IMR-90 (cell line): ENCODE data around the gene OR2AG2. TPM values are rescaled to one million over a fixed set of nuclear protein-coding genes. Genes with fewer than 3 reads are reported as not detected.

ENCODE experiments used
- ATAC-seq: fragments of 200-7000 bp; cut with Tn5 transposase; 2 replicates; pipeline ENCODE4 v1.9.1; 2020; ENCODE audit warnings: low read depth, mild to moderate bottlenecking, moderate library complexity
- BruUV-seq: library from RNA; stranded (reverse); fragments of 400-500 nt; replicated peaks from 2 replicates; lab custom pipeline; 2021; lab: Mats Ljungman, UMichigan
- CTCF ChIA-PET: fragments of 300-600 bp; formaldehyde crosslinking; extraction: SDS; loops from one replicate; lab custom pipeline; 2021; ENCODE audit warnings: antibody characterized with exemption; lab: Yijun Ruan, JAX
- POLR2A ChIA-PET: fragments of 300-600 bp; sonication (Branson Sonifier 250); formaldehyde crosslinking; loops from one replicate; lab custom pipeline; 2022; ENCODE audit warnings: antibody characterized with exemption; ENCODE audit not compliant: unreplicated experiment; lab: Charles Lee
- DNase-seq: peaks from one replicate; pipeline ENCODE4 v3.0.0; 2013
- H2AFZ ChIP-seq: replicated peaks from 2 replicates; pipeline ENCODE3; 2013; ENCODE audit warnings: low read length, mild to moderate bottlenecking; ENCODE audit not compliant: poor library complexity
- H2AK5ac ChIP-seq: 2 replicates; pipeline ENCODE4 v1.6.1; 2013; ENCODE audit warnings: low read depth, low read length, inconsistent platforms
- H2AK9ac ChIP-seq: replicated peaks from 2 replicates; pipeline ENCODE3; 2013; ENCODE audit warnings: mild to moderate bottlenecking, low read depth, low read length, moderate library complexity; ENCODE audit not compliant: poor library complexity
- H2BK120ac ChIP-seq: 2 replicates; pipeline ENCODE4 v1.6.1; 2013; ENCODE audit warnings: low read depth, low read length, inconsistent platforms
- H2BK15ac ChIP-seq: 3 replicates; pipeline ENCODE4 v1.6.1; 2013; ENCODE audit warnings: low read depth, low read length, inconsistent platforms
- H2BK20ac ChIP-seq: 2 replicates; pipeline ENCODE4 v1.6.1; 2013; ENCODE audit warnings: low read depth, mild to moderate bottlenecking, inconsistent platforms, low read length, moderate library complexity
- H2BK5ac ChIP-seq: 2 replicates; pipeline ENCODE4 v1.6.1; 2013; ENCODE audit warnings: mild to moderate bottlenecking, low read depth, low read length, inconsistent platforms; ENCODE audit not compliant: poor library complexity, severe bottlenecking
- H3K14ac ChIP-seq: replicated peaks from 2 replicates; pipeline ENCODE4 v1.6.1; 2013; ENCODE audit warnings: low read depth, low read length, inconsistent platforms
- H3K18ac ChIP-seq: 2 replicates; pipeline ENCODE4 v1.6.1; 2013; ENCODE audit warnings: low read depth, low read length, control low read depth
- H3K23ac ChIP-seq: 2 replicates; pipeline ENCODE4 v1.6.1; 2013; ENCODE audit warnings: low read depth, low read length, inconsistent platforms
- H3K27ac ChIP-seq: 2 replicates; pipeline ENCODE4 v1.5.1; 2013; ENCODE audit warnings: mild to moderate bottlenecking, control low read depth, low read length; ENCODE audit not compliant: insufficient read depth
- H3K27me3 ChIP-seq: 2 replicates; pipeline ENCODE4 v1.6.1; 2013; ENCODE audit warnings: low read length; ENCODE audit not compliant: control insufficient read depth, insufficient read depth
- H3K36me3 ChIP-seq: 2 replicates; pipeline ENCODE4 v1.6.1; 2013; ENCODE audit warnings: low read length, mixed read lengths; ENCODE audit not compliant: control insufficient read depth, insufficient read depth
- H3K4ac ChIP-seq: 2 replicates; pipeline ENCODE4 v1.6.1; 2013; ENCODE audit warnings: low read depth, low read length, inconsistent platforms
- H3K4me1 ChIP-seq: 2 replicates; pipeline ENCODE4 v1.6.1; 2013; ENCODE audit warnings: low read length, mixed read lengths; ENCODE audit not compliant: control insufficient read depth, insufficient read depth
- H3K4me2 ChIP-seq: 2 replicates; pipeline ENCODE4 v1.6.1; 2013; ENCODE audit warnings: low read depth, mild to moderate bottlenecking, control low read depth, low read length, moderate library complexity
- H3K4me3 ChIP-seq: 2 replicates; pipeline ENCODE4 v1.5.1; 2013; ENCODE audit warnings: low read depth, mild to moderate bottlenecking, control low read depth, low read length, moderate library complexity; ENCODE audit not compliant: insufficient read depth
- H3K56ac ChIP-seq: 2 replicates; pipeline ENCODE4 v1.6.1; 2013; ENCODE audit warnings: low read length, inconsistent platforms; ENCODE audit not compliant: insufficient read depth; ENCODE audit errors: extremely low read depth
- H3K79me1 ChIP-seq, 2 experiments: 2 replicates each; pipeline ENCODE4 v1.6.1; 2013; ENCODE audit warnings: low read length in 2 of 2, inconsistent platforms in 1 of 2, low read depth in 1 of 2
- H3K9ac ChIP-seq: 2 replicates; pipeline ENCODE4 v1.6.1; 2013; ENCODE audit warnings: low read depth, low read length, control low read depth
- H3K9me1 ChIP-seq: 2 replicates; pipeline ENCODE4 v1.6.1; 2013; ENCODE audit warnings: low read length, inconsistent platforms; ENCODE audit not compliant: insufficient read depth
- H3K9me3 ChIP-seq: 2 replicates; pipeline ENCODE4 v1.6.1; 2013; ENCODE audit warnings: low read length; ENCODE audit not compliant: control insufficient read depth, insufficient read depth
- H4K20me1 ChIP-seq: 2 replicates; pipeline ENCODE4 v1.6.1; 2013; ENCODE audit warnings: low read length, inconsistent platforms; ENCODE audit not compliant: insufficient read depth
- H4K5ac ChIP-seq: 2 replicates; pipeline ENCODE4 v1.6.1; 2013; ENCODE audit warnings: mild to moderate bottlenecking, low read depth, low read length, control low read depth
- H4K8ac ChIP-seq, 2 experiments: 2 replicates each; pipeline ENCODE4 v1.6.1; 2013; ENCODE audit warnings: low read depth in 2 of 2, low read length in 2 of 2, control low read depth in 1 of 2, inconsistent platforms in 1 of 2
- H4K91ac ChIP-seq: 2 replicates; pipeline ENCODE4 v1.6.1; 2013; ENCODE audit warnings: low read depth, low read length, inconsistent platforms; ENCODE audit not compliant: insufficient read depth
- BHLHE40 ChIP-seq: fragments of 150-350 bp; IDR thresholded peaks from 2 replicates; pipeline ENCODE4 v1.6.1; 2016; ENCODE audit warnings: mild to moderate bottlenecking, low read depth, low read length
- CEBPB ChIP-seq: IDR thresholded peaks from 2 replicates; pipeline ENCODE4 v1.6.1; 2012; ENCODE audit warnings: low read depth, low read length, improper control_type of control experiment
- CHD1 ChIP-seq: IDR thresholded peaks from 2 replicates; pipeline ENCODE4 v1.6.1; 2012; ENCODE audit warnings: low read depth, low read length, improper control_type of control experiment
- FOS ChIP-seq: fragments of 150-350 bp; IDR thresholded peaks from 2 replicates; pipeline ENCODE4 v1.6.1; 2016; ENCODE audit warnings: low read depth, low read length
- MAFK ChIP-seq: IDR thresholded peaks from 2 replicates; pipeline ENCODE4 v1.6.1; 2012; ENCODE audit warnings: low read depth, low read length, improper control_type of control experiment
- MAZ ChIP-seq: IDR thresholded peaks from 2 replicates; pipeline ENCODE4 v1.6.1; 2012; ENCODE audit warnings: low read depth, mild to moderate bottlenecking, low read length, improper control_type of control experiment, moderate library complexity, borderline replicate concordance
- POLR2A ChIP-seq: IDR thresholded peaks from 2 replicates; pipeline ENCODE4 v1.6.1; 2012; ENCODE audit warnings: mild to moderate bottlenecking, low read depth, low read length
- RAD21 ChIP-seq: IDR thresholded peaks from 2 replicates; pipeline ENCODE4 v1.6.1; 2012; ENCODE audit warnings: low read length, improper control_type of control experiment
- RFX5 ChIP-seq: IDR thresholded peaks from 2 replicates; pipeline ENCODE4 v1.8.0; 2012; ENCODE audit warnings: low read depth, mild to moderate bottlenecking, low read length, moderate library complexity
- SMC3 ChIP-seq: fragments of 150-350 bp; IDR thresholded peaks from 2 replicates; pipeline ENCODE4 v1.6.1; 2016; ENCODE audit warnings: low read depth, mild to moderate bottlenecking, antibody characterized with exemption, low read length, moderate library complexity
- USF2 ChIP-seq: fragments of 150-350 bp; IDR thresholded peaks from 2 replicates; pipeline ENCODE4 v1.6.1; 2017; ENCODE audit warnings: mild to moderate bottlenecking, antibody characterized with exemption, low read length, low read depth
- WGBS, 2 experiments: methylation state at CpG; one replicate each; pipeline versions ENCODE4 v1.1.5 to v1.1.7; 2013; ENCODE audit warnings: missing lambda C conversion rate in 2 of 2; ENCODE audit not compliant: insufficient read length in 1 of 2; ENCODE audit errors: extremely low coverage in 2 of 2; 5-methylcytosine and 5-hydroxymethylcytosine counted together
- dilution Hi-C: fragments of 300-500 bp; cut with HindIII; formaldehyde crosslinking; loops from one replicate; pipeline ENCODE4 v1.14.3; 2018; ENCODE audit warnings: low sequenced_read_pairs; ENCODE audit not compliant: unreplicated experiment
- in situ Hi-C: fragments of 300-500 bp; cut with MboI; formaldehyde crosslinking; loops from 3 replicates; pipeline ENCODE4 v1.14.3; 2019; ENCODE audit warnings: low sequenced_read_pairs, inconsistent platforms, mixed read lengths
- intact Hi-C: fragments of 100-400 bp; cut with micrococcal nuclease; formaldehyde crosslinking; loops from 2 replicates; pipeline ENCODE4 v1.10.0; 2022
- polyA plus RNA-seq, 3 experiments: library from polyadenylated mRNA; depleted of rRNA; stranded (reverse); fragments of >200 nt; gene quantifications; 2 replicates each; pipeline ENCODE4 v1.2.3, GENCODE V29; 2012; ENCODE audit warnings: low replicate concordance in 1 of 3
- total RNA-seq: library from RNA; depleted of rRNA; stranded (reverse); fragments of >200 nt; gene quantifications from 2 replicates; pipeline ENCODE4 v1.2.3, GENCODE V29; 2012
- TF ChIP-seq, protein P1 (sequence below): conservative IDR thresholded peaks from 2 replicates; pipeline ENCODE4 v1.5.1; 2012; ENCODE audit warnings: mild to moderate bottlenecking, low read depth, low read length, improper control_type of control experiment

The OR2AG2 gene
- total and polyA plus RNA-seq, 2 of the 4 experiments (the other 2 are of a cell fraction): 0.22 to 0.54 TPM

GRCh38 chr11:6742260-6742659 lies 29.5 kb downstream of the OR2AG2 start:
- Histone ChIP-seq H3K9me3 (no peaks in the 10 kb centered on the region), H3K27ac (no peak overlapping the region), H3K18ac (no peak overlapping the region), H4K8ac (no peak overlapping the region), H3K4me3 (no peak overlapping the region), H3K9ac (no peak overlapping the region), H4K91ac (no peak overlapping the region), H2AK9ac (no peak overlapping the region), H4K20me1 (no peaks in the 10 kb centered on the region), H3K56ac (no peak overlapping the region), H2AK5ac (no peak overlapping the region), H2BK15ac (no peak overlapping the region), H3K4me2 (no peak overlapping the region), H2AFZ (no peak overlapping the region), H3K36me3 (no peaks in the 10 kb centered on the region), H3K14ac (no peak overlapping the region), H3K79me1 (no peaks in the 10 kb centered on the region), H3K27me3 (peaks cover 2% of the 10 kb centered on the region; the same call in 1 of the 2 replicates), H2BK5ac (no peak overlapping the region), H3K4ac (no peak overlapping the region), H4K5ac (no peak overlapping the region), H3K9me1 (no peaks in the 10 kb centered on the region), H2BK120ac (no peak overlapping the region), H3K23ac (no peak overlapping the region), H3K4me1 (no peaks in the 10 kb centered on the region), H2BK20ac (no peak overlapping the region)
- 89% methylated on average over 2 of the region's 7 CpGs; no CpG with 5 or more reads in 1 of the 2 experiments for WGBS, 2 experiments
- ChIA-PET CTCF (interaction anchor here (0.7 kb wide), 1 partner anchor 13 kb away, joined by 3 read pairs; no protein-coding TSS in a partner anchor), POLR2A (no interaction called here)
- TF ChIP-seq RFX5: no peak
- no peak for TF ChIP-seq MAZ
- no peak for TF ChIP-seq MAFK
- TF ChIP-seq SMC3: no peak
- TF ChIP-seq POLR2A: no peak
- no peak for TF ChIP-seq FOS
- TF ChIP-seq CHD1: no peak
- TF ChIP-seq, protein P1, sequence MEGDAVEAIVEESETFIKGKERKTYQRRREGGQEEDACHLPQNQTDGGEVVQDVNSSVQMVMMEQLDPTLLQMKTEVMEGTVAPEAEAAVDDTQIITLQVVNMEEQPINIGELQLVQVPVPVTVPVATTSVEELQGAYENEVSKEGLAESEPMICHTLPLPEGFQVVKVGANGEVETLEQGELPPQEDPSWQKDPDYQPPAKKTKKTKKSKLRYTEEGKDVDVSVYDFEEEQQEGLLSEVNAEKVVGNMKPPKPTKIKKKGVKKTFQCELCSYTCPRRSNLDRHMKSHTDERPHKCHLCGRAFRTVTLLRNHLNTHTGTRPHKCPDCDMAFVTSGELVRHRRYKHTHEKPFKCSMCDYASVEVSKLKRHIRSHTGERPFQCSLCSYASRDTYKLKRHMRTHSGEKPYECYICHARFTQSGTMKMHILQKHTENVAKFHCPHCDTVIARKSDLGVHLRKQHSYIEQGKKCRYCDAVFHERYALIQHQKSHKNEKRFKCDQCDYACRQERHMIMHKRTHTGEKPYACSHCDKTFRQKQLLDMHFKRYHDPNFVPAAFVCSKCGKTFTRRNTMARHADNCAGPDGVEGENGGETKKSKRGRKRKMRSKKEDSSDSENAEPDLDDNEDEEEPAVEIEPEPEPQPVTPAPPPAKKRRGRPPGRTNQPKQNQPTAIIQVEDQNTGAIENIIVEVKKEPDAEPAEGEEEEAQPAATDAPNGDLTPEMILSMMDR: no peak
- TF ChIP-seq CEBPB: no peak
- no peak for TF ChIP-seq RAD21
- no peak for TF ChIP-seq USF2
- no peak for TF ChIP-seq BHLHE40
- dilution Hi-C loops (no loop called here), intact Hi-C loops (no loop called here), in situ Hi-C loops (no loop called here)
- DNase-seq (no peak), ATAC-seq (no peak)
- BruUV-seq: no TSS peak
